Activated CD4-positive, alpha-beta T cell treated with anti-CD3 and anti-CD28 coated beads for 48 hours (primary cell): ENCODE data around the gene INTS1.
"Not testable (repeated sequence)": the region's sequence is repeated elsewhere in the genome, so short reads cannot be mapped to it uniquely, and the experiment has no call there.

Experiments
- DNase-seq: peaks from one replicate; pipeline ENCODE4 v3.0.0-alpha.2; 2020

Gene INTS1

DNA sequence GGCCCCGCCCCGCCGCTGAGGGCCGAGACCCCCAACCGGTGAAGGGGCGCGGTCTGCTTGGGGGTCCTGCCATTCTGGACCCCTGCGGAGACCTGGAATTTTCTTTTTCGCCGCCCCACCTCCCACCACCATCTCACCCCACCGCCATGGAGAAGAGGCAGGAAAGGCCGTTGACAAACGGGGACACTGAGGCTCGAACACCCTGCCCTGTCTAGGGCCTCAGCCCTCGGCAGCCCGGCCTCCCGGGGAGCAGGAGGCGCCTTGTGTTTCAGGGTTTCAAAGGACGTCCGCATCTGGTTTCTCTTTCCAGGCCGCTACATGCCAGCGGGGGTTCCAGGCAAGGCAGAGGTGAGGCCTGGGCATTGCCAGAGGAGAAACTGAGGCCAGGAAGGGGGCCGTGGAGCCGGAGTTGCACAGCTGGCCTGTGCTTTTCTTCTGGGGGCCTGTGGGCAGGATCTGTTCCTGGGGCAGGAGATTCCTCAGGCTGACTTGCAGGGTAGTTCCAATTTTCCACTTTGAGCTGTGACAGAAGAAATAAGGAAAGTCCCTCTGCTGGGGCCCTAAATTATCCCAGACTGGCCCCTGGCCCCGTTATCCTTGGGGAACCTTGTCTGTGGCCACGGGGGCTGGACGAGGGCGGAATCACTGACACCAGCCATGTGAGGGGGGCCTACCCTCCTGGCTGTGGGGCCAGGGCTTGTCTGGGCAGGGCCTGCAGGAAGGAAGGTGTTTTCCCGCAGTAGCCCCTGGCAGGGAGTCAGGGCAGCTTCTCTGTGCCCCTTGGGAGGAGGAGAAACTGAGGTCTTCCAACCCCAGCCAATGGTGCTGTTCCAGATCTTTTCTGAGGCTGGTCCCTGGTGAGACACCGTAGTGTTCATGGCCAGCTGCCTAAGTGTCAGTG is 44.0 kb downstream of the INTS1 start:
- DNase-seq, result no peak

DNA sequence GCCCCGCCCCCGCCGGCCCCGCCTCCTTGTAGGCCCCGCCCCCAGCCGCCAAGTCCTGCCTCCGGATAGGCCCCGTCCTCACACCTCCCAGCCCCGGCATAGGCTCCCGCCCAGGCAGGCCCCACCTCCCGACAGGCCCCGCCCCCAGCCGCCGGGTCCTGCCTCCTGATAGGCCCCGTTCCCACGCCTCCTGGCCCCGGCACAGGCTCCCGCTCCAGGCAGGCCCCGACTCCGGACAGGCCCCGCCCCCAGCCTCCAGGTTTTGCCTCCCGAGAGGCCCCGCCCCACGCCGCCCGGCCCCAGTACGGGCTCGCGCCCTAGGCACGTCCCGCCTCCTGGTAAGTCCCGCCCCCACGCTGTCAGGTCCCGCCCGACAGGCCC is 44.7 kb downstream of the INTS1 start:
- DNase-seq, result peak; percentile 99

DNA sequence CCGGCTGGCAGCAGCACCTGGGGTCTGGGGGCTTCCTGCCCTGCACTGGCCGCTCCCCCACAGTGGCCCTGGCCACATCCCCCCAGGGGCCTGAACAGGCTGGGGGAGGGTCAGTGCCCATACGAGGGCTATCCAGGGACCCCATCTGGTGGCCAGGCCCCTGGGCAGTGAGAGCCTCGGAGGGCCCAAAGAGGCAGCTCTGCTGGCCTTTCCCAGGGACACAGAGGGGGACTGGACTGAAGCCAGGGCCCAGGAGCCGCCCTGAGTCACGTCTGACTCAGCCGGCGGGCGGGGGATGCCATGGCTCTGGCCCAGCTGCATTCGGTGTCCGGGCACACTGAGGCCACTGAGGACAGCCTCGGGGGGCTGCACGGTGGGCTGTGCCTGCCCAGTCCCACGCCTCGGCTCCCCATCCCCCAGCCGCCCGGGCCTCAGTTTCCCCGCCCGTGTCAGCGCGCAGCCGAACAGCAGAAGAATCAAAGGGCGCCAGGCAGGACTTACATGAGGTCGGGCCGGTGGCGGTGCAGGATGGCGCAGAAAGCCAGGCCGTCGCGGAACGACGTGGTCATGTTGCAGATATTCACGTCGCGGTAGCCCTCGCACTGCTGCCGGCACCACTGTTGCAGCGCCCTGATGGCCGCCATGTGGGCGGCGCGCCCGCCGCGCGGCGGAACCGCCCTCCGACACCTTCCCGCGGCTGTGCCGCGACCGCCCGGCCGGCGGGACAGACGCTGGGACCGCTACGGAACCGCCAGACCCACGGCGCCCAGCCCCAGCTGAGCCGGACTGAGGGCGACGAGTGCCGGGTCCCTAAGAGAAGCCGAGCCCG is 45.3 kb downstream of the INTS1 start, which contains the start of gene MICALL2:
TSS of gene MICALL2 (minus strand) at position 788 of the 829 bp plus-strand sequence. CDS start at position 644, 144 bp downstream.
- peak; percentile 45 for DNase-seq

DNA sequence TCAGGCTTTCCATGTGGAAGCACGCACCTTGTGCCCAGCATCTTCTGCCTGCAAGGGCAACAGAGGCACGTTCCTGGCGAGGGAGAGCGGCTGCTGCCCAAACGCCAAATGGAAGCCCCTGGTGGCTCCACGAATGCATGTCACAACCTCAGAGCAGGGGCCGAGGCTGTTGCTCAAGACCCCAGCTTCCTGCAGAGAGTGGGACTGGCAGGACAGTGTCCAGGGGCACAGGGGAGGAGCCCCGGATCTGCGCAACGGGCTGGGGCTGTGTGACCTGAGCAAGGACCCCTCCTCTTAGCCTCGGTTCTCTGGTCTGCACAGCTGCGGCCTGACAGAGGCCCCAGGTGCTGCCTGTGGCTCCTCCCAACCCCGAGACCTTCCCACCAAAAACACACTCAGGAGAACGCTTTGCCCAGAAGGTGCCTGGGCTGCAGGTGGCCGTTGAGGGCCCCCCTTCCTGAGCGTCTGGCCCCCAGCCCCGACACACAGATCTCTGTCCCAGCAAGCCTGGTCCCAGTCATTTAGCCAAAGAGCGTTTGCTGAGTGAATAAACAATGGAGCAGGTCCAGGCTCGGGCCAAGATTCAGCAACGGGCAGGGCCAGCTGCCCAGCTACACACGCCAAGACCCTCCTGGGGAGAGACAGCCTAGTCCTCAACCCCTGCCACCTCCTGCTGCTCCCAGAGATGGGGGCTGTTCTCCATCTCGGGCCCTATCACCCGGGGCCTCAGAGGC is 46.1 kb downstream of the INTS1 start:
- DNase-seq, result no peak

DNA sequence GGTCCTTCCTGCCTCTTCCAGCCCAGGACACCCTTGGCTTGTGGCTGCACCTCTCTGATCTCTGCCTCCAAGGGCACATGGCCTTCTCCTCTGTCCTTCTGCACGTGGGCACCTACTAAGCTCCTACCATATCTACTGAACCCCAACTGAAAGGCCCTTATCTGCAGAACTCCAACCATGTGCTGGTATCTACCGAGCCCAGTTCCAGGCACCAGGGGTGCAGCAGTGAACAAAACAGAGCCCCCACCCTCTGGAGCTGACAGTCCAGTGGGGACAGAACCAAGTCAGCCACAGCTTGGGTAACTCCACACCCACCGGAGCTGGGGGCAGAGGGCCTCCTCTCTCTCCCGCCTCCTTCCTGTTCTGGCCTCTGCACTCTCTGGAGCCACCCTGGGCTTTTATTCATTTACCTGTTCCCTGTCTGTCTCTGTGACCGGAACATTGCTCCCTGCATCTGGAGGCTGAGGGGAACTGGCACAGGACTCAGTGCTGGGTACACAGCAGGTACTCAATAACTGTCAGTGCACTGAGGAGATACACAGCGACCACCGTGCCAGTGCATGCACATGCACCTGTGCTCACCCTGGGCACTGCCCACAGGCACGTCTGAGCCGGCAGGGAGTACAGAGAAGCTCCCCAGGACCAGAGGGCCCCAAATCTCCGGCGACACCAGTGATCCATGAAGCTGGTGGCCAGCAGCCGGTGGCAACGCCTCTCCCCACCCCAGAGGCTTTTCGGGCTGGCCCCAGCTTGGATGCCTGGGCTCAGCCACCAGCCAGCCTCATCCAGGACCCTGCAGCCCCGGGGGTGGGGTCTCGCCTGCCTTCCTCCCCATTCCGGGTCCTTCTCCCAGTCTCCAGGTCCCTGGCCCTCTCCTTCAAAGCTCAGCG is 46.9 kb downstream of the INTS1 start:
- DNase-seq, result no peak

DNA sequence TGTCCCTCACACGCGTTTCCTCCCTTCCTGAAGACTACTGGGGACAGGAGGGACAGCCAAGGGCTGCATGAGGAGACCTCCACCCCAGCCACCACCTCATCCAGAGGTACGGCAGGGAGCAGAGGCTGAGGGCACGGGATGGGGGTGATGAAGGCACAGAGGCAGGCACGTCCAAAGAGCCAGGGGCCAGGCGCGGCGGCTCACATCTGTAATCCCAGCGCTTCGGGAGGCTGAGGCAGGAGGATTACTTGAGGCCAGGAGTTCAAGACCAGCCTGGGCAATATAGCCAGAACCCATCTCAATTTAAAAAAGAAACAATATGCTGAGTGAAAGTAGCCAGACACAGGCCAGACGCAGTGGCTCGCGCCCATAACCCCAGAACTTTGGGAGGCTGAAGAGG is 48.2 kb downstream of the INTS1 start:
- DNase-seq, result no peak

DNA sequence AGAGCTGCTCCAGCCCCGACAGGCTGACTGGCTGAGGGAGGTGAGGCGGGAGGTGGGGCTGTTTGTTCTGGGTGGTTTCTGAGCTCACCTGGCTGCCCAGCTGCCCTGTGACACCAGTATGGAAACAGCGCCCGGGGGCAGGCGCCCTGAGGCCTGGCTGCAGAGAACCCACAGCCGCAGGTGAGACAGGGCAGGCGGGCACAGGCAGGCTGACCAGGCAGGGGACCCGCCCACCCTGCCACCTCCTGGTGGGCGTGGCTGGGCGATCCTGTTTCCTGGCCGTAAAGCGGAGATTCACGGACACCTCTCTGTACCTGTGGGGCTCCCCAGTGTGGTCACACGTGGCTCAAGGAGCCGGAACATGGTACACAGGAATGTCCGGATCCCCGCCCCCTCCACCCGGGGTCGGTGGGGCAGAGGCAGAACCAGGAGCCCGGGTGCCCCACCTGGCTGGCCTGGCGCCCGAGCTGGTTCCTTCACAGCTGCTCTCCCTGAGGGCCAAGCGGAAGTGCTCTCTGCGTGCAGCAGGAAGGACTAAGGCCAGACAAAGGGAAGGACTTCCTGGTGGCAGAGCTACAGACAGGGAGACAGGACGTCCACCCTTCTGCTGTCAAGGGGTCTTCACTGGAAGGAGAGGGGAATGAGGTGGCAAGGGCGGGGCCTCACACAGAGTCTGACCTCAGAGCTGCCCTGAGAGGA is 48.8 kb downstream of the INTS1 start:
- DNase-seq, result no peak

DNA sequence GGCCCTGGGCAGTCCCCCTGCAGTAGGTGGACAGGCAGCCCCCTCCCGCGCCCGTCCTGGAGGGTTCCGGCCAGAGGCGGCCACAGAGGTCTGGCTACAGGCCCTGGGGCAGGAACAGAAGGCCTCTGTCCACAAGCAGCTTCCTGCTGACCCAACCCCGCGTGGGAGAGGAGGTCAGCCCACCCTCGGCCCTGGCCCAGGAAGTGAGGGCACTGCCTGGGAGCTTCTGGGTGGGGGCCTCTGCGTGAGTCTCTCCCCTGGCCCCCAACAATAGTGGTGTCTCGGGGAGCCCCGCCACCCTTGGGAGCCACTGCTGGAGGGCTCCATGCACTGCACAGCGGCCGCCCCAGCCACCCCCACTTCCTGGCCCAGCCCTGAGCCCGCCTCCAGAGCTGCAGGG is 49.6 kb downstream of the INTS1 start:
- no peak for DNase-seq

DNA sequence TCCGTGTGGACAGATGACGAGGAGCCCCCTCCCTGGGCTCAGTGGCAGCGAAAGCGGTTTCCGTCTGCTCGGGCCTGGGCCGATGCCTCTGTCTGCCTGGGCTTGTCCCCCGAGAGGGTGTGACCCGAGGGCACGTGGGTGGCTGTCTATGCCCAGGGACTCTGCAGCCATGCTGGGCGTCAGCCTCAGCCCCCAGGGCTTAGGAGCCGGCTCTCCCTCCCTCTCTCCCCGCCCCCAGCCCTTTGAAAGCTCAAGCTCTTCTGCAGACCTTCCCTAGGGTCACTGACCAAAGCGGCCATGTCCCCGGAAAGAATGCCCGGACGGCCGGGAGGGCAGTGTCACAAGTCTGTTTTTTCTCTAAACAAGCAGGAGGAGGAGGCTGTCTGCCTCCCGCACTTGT is 52.0 kb downstream of the INTS1 start:
- DNase-seq, result no peak

DNA sequence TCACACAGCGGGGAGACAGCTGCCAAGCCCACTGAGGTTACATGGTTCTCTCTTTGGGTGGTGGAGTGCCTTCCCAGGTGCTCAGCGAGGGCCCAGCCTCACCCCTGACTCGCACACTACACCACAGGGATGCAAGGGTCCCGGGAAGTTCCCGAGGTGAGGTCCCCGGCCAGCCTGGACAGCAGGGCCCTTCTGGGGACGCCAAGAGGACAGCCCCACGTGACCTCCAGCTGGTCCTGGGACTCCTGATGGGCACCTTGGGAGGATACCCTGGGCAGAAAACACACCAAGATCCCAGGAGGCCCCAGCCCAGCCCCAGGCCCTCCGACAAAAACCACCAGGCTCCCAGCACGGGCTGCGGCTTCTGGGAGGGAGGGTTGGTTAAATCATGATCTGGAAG is 53.2 kb downstream of the INTS1 start:
- no peak for DNase-seq

DNA sequence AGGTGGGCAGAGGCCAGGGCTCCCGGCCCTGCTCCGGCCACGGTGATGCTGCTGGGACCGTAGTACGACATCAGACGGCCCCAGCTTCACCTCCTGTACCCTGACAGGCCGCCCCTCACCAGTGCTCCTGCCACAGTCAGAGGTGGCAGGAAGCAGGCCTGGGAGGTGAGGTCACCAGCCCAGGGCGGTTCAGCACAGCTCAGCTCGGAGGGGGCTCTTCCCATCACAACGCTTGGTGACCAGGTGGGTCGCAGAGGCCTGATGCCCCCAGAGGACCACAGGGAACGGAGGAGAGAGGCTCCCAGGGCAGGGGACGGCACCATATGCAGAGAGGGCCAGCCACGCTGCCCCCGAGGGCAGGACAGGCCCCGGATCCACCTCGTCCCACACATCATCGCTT is 53.8 kb downstream of the INTS1 start:
- DNase-seq, result no peak

DNA sequence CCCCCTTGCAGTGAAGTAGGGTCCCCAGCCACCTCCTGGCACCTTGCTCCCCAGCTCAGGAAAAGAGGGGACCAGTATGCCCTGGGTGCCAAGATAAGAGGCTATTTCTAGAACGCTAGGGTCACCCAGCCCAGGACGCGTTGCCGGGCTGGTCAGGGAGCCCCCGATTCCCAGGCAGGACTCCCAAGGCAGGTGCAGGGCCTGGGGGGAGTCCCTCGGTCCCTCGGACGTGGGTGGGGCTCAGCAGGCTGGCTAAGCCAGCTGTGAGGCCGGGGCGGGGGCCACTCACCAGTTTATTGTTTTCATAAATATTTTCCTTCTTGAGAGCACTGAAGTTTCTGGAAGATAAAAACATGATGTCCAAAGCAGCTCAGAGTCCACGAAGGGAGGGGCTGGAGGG is 54.2 kb downstream of the INTS1 start:
- DNase-seq, result no peak

DNA sequence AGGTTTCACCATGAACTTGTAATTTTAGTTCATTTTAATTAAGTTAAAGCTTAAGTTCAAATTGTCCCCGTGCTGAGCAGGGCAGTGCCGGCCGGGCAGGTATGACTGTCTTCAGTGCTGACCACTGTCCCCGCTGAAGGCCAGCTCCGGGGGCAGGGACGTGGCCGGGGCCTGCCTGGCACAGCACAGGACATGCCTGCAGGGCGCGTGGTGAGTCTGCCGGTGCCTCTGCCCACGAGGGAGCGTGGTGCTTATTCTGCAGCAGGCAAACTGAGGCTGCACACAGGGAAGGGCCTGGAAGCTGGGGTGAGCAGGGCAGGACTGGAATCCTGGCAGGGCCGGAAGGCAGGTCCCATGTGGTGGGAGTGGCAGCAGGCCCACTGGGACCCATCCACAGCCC is 54.7 kb downstream of the INTS1 start:
- DNase-seq, result no peak

DNA sequence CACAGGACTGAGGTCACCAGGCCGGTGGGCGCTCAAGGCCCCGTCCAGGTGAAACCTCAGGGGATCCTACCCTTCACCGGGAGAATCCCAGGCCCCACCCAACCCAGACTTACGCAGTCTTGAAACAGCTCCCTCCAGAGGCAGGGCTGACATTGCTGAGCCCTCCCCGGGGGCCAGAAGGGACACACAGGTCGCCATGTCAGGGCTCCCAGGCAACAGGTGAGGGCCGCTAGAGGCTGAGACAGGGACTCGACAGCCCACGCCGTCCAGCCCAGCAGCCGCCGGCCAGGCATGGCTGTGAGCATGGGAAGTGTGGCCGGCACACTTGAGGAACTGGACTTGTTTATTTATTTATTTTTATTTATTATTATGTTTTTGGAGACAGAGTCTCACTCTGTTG is 55.2 kb downstream of the INTS1 start:
- DNase-seq, result no peak

DNA sequence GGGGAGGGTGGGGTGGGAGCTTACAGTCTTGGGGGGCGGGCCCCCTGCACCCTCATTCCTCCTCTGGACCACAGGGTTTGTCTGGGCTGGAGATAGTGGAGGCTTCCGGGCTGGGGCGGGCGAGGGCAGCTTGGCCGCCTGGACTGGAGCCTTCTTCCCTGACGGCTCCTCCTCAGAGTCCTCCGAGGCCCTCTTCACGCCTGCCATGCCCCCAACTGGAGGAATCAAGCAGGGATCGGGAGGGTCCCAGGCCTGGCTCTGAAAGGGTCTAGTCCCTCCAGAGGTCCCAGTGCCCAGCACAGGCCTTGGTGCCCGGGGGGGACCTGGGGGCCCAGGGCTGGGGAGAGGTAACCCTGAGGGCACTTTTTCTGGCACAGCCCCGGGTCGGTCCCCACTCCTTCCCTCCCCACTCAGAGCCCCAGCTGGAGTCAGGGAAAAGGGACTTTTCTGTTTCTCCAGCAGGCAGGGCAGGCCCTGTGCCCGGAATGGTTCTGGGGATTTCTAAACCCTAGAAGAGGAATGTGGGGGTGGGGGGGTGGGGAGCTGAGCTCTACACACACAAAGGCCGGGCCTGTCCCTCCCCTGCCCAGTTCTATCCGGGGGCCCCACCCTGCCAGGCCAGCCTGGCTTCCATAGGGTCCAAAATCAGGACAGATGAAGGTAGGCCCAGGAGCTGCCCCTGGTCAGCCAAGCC is 56.5 kb downstream of the INTS1 start:
- no peak for DNase-seq

DNA sequence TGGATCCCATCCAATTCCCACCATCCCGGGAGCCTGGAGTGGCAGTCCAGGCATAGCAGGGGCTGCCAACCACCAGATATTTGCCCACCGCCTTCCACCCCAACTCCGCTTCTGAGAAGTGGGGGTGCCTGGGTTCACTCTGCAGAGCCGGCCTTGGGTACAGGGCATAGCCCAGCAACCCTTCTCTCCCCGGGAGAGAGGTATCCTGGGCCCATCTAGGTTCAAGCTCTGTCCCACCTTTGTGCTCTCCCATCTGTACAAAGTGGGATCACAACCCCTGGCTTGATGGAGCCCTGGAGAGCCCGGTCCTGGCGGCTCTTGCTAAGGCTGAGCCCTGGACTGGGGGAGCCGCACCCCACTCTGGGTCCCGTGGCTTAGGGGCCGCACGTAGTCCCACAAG is 57.1 kb downstream of the INTS1 start:
- no peak for DNase-seq

DNA sequence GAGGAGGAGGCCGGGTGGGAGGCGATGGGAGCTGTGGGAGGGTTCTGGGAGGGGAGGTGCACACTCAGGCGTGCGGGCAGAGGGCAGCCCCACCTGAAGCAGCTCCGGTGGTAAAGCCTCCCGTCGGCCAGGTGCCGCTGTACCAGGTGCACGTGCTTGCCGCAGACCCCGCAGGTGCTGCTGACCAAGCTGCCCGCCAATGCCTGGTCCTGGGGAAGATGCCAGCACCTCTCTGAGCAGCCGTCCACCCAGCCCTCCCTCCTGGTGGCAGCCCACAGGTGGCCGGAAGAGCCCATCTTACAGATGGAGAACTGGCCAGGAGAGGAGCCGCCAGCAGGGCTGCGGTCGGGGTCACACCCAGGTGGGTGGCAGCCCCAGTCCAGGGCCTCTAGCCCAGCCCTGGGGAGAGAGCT is 57.6 kb downstream of the INTS1 start:
- no peak for DNase-seq

DNA sequence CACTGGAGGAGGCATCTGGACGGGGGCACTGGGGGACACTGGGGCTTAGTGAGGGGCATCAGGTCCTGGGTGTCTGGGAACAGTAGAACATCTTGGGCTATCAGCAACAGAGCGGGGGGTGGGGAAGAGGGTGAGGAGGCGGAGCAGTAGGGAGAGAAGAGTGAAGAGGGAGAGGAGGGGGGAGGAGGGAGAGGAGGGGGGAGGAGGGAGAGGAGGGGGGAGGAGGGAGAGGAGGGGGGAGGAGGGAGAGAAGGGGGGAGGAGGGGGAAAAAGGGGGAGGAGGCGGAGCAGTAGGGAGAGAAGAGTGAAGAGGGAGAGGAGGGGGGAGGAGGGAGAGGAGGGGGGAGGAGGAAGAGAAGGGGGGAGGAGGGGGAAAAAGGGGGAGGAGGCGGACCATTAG is 58.2 kb downstream of the INTS1 start:
- not testable (repeated sequence) for DNase-seq

DNA sequence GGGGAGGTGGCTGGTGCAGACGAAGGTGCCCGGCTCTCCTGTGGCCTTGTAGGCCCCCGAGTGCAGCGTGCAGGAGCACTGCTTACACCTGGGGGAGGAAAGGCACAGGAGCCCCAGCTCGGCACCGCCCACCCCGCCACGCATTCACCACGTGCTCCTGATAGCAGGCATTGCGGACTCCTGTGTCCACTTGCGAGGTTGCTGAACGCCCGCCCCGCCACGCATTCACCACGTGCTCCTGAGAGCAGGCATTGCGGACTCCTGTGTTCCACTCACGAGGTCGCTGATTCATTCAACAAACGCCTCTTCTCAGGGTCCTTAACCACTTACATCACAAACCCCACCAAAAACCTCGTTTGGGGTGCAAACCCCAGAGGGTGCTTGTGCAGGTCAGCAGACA is 58.8 kb downstream of the INTS1 start:
- no peak for DNase-seq

DNA sequence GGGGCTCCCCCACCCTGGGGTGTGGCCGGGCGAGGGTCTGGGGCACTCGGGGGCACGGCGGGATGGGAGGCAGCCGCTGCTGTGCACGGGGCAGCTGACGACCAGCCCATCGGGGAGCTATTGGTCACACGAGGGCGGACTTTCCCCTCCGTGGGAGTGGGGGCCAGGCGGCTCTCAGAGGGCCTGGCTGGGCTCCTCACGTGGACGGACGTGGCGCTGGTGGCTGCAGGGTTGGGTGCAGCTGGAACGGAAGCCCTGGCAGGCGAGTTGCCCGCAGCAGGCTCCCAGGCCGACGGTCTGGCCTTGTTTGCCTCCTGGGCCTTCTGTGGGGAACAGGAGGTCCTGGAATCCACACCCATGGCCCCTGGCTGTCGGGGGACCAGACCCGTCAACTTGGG is 59.3 kb downstream of the INTS1 start:
- DNase-seq, result no peak
